OCI-LY3 (cell line): Measurements from ENCODE around the gene MYL10.
"Not testable (repeated sequence)": the region's sequence is repeated elsewhere in the genome, so short reads cannot be mapped to it uniquely, and the experiment has no call there.

ENCODE experiments used
- H2AFZ ChIP-seq: fragments of 200-600, 300-600 bp; shearing (Covaris generic); 2 replicates; pipeline ENCODE4 v1.6.0; 2014; ENCODE audit warnings: antibody characterized with exemption, low read depth, low read length
- H3K27ac ChIP-seq: fragments of 200-600, 300-600 bp; sonication (generic); 2 replicates; pipeline ENCODE4 v1.5.1; 2014; ENCODE audit warnings: mild to moderate bottlenecking, low read length, moderate library complexity, mixed read lengths
- H3K27me3 ChIP-seq: fragments of 200-600, 300-600 bp; sonication (generic); 2 replicates; pipeline ENCODE4 v1.6.1; 2014; ENCODE audit warnings: low read depth, low read length, mixed read lengths
- H3K36me3 ChIP-seq: fragments of 200-600, 300-600 bp; sonication (generic); replicated peaks from 2 replicates; pipeline ENCODE3; 2014; ENCODE audit warnings: low read depth, low read length, mixed read lengths
- H3K4me1 ChIP-seq: fragments of 300-600, 200-600 bp; sonication (generic); 2 replicates; pipeline ENCODE4 v1.6.1; 2014; ENCODE audit warnings: low read length, mixed read lengths
- H3K4me2 ChIP-seq: fragments of 200-600, 300-600 bp; sonication (generic); 2 replicates; pipeline ENCODE4 v1.6.1; 2014; ENCODE audit warnings: low read length, mixed read lengths
- H3K4me3 ChIP-seq: fragments of 300-600, 200-600 bp; sonication (generic); 2 replicates; pipeline ENCODE4 v1.5.1; 2014; ENCODE audit warnings: antibody characterized with exemption, mild to moderate bottlenecking, low read length, moderate library complexity
- H3K79me2 ChIP-seq: fragments of 300-600, 200-600 bp; shearing (Covaris generic); 2 replicates; pipeline ENCODE4 v1.6.1; 2014; ENCODE audit warnings: mild to moderate bottlenecking, low read length, mixed read lengths
- H3K9ac ChIP-seq: fragments of 300-600, 200-600 bp; shearing (Covaris generic); 2 replicates; pipeline ENCODE4 v1.6.0; 2014; ENCODE audit warnings: mild to moderate bottlenecking, low read length, moderate library complexity
- H3K9me3 ChIP-seq: fragments of 200-600, 300-600 bp; shearing (Covaris generic); 2 replicates; pipeline ENCODE4 v1.6.1; 2014; ENCODE audit warnings: low read length, mixed read lengths; ENCODE audit not compliant: insufficient read depth
- H4K20me1 ChIP-seq: fragments of 200-600, 300-600 bp; sonication (generic); 2 replicates; pipeline ENCODE4 v1.6.1; 2016; ENCODE audit warnings: low read length, mixed read lengths; ENCODE audit not compliant: insufficient read depth
- EZH2phosphoT487 ChIP-seq: fragments of 200-600 bp; shearing (Covaris generic); IDR thresholded peaks from 2 replicates; pipeline ENCODE4 v1.6.1; 2018; ENCODE audit warnings: antibody characterized with exemption, mixed run types, low read depth
- TF ChIP-seq, protein P1 (sequence below): fragments of 200-600, 300-600 bp; sonication (generic); IDR thresholded peaks from 2 replicates; pipeline ENCODE4 v1.5.1; 2014; ENCODE audit warnings: antibody characterized with exemption, low read length, low read depth

MYL10 gene

DNA sequence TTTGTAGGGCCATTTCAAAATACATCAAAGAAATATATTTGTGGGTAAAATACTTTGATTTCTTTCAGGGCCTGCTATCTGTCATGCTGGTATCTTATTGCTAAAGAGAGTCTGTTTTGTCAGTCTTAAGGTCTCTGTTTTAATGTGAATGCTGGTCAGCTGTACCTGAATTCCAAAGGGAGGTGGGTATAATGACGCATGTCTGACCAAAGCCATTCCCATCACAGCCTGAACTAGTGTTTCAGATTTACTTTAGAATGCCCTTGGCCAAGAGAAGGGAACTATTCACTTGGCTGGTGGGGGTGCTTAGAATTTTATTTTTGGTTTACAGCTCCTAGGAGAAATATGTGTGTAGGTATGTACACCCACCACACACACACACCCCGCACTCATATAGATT lies 30.6 kb upstream of the MYL10 start:
- Histone ChIP-seq H3K4me3 (no peak overlapping the region), H4K20me1 (no peaks in the 10 kb centered on the region), H3K27ac (no peak overlapping the region), H3K9me3 (no peaks in the 10 kb centered on the region), H3K79me2 (no peaks in the 10 kb centered on the region), H3K9ac (no peak overlapping the region), H3K27me3 (peaks cover 18% of the 10 kb centered on the region), H2AFZ (no peak overlapping the region), H3K4me1 (no peaks in the 10 kb centered on the region), H3K36me3 (no peaks in the 10 kb centered on the region), H3K4me2 (no peak overlapping the region)
- TF ChIP-seq EZH2phosphoT487 = no peak
- TF ChIP-seq, protein P1, sequence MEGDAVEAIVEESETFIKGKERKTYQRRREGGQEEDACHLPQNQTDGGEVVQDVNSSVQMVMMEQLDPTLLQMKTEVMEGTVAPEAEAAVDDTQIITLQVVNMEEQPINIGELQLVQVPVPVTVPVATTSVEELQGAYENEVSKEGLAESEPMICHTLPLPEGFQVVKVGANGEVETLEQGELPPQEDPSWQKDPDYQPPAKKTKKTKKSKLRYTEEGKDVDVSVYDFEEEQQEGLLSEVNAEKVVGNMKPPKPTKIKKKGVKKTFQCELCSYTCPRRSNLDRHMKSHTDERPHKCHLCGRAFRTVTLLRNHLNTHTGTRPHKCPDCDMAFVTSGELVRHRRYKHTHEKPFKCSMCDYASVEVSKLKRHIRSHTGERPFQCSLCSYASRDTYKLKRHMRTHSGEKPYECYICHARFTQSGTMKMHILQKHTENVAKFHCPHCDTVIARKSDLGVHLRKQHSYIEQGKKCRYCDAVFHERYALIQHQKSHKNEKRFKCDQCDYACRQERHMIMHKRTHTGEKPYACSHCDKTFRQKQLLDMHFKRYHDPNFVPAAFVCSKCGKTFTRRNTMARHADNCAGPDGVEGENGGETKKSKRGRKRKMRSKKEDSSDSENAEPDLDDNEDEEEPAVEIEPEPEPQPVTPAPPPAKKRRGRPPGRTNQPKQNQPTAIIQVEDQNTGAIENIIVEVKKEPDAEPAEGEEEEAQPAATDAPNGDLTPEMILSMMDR = no peak

DNA sequence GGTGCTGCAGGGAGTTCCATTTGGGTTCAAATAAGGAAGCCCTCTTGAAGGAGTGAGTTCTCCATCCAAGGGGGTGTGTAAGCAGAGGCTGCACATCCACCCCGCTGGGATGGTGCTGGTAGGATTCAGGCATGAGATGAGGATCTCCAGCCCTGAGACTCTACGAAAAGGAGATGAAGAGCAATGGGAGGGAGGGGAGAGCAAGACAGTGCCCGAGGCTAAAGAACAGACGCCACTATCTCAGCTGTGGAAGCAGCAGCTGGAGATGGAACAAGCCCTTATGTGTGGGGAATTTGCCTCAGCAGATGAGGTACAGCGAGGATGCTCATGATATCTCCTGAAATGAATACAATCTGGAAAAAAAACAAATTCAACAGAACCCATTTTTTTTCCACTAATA lies 28.1 kb upstream of the MYL10 start:
- TF ChIP-seq EZH2phosphoT487 = no peak
- TF ChIP-seq, protein P1 = no peak
- H3K9ac ChIP-seq = no peak overlapping the region
- no peak overlapping the region for H2AFZ ChIP-seq
- no peaks in the 10 kb centered on the region for H3K79me2 ChIP-seq
- no peaks in the 10 kb centered on the region for H3K9me3 ChIP-seq
- no peak overlapping the region for H3K27ac ChIP-seq
- H3K4me3 ChIP-seq = no peak overlapping the region
- no peaks in the 10 kb centered on the region for H4K20me1 ChIP-seq
- peaks cover 19% of the 10 kb centered on the region for H3K27me3 ChIP-seq
- H3K36me3 ChIP-seq = no peaks in the 10 kb centered on the region
- no peak overlapping the region for H3K4me2 ChIP-seq
- H3K4me1 ChIP-seq = no peaks in the 10 kb centered on the region

DNA sequence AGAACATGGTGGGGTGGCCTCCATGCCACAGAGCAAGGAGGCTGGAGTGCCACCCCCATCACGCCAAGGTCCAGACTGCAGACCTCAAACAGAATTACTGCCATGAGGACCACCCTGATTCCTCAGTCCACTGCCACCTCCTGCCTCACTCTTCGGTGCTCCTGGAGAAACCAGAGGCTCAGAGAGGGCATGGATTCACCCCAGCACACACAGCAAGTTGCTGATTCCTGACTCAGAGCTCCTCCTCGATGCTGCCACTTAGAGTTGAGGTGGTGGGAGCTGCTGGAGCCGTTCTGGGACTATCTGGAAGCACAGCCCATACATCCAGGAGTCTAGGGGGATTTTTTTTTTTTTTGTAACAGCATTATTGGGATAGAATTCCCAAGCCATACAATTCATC lies 22.0 kb upstream of the MYL10 start:
- no peaks in the 10 kb centered on the region for H3K9me3 ChIP-seq
- no peaks in the 10 kb centered on the region for H3K79me2 ChIP-seq
- H3K36me3 ChIP-seq = no peaks in the 10 kb centered on the region
- H3K27me3 ChIP-seq = peaks cover 18% of the 10 kb centered on the region
- H3K4me3 ChIP-seq = no peak overlapping the region
- H3K4me2 ChIP-seq = peak overlapping the region; percentile 11; the same call in 1 of the 2 replicates
- no peak overlapping the region for H3K27ac ChIP-seq
- H4K20me1 ChIP-seq = no peaks in the 10 kb centered on the region
- no peaks in the 10 kb centered on the region for H3K4me1 ChIP-seq
- no peak overlapping the region for H3K9ac ChIP-seq
- H2AFZ ChIP-seq = no peak overlapping the region
- TF ChIP-seq, protein P1 = no peak
- TF ChIP-seq EZH2phosphoT487 = no peak

DNA sequence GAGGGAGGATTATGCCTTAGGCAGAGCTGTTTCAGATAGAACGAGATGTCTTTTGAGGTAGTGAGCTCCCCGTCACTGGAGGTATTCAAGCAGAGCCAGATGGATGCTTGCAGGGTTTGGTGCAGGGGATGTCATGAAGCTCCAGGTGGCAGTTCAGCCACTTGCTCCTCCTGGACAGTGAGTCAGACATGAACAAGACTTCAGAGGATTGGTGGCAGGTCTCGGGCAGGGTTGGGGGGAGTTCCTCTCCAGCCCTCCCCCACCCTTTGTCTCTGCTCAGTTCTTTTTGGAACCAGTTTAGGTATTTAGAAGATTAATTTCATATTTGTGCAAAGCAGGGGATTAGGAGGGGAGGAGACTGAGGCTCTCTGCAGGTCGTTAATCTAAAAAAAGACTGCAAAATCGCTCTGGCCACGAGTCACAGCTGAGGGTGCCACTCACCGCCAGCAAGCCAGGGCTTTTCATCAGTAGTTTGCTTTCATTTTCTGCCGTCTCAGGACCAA lies 21.5 kb upstream of the MYL10 start:
- peaks cover 18% of the 10 kb centered on the region for H3K27me3 ChIP-seq
- peak overlapping the region; percentile 11; the same call in 1 of the 2 replicates for H3K4me2 ChIP-seq
- TF ChIP-seq EZH2phosphoT487 = no peak
- TF ChIP-seq, protein P1 = no peak
- no peaks in the 10 kb centered on the region for H4K20me1 ChIP-seq
- no peaks in the 10 kb centered on the region for H3K79me2 ChIP-seq
- H3K27ac ChIP-seq = no peak overlapping the region
- H3K4me3 ChIP-seq = no peak overlapping the region
- H3K9ac ChIP-seq = no peak overlapping the region
- H3K36me3 ChIP-seq = no peaks in the 10 kb centered on the region
- no peaks in the 10 kb centered on the region for H3K4me1 ChIP-seq
- H3K9me3 ChIP-seq = no peaks in the 10 kb centered on the region
- no peak overlapping the region for H2AFZ ChIP-seq

DNA sequence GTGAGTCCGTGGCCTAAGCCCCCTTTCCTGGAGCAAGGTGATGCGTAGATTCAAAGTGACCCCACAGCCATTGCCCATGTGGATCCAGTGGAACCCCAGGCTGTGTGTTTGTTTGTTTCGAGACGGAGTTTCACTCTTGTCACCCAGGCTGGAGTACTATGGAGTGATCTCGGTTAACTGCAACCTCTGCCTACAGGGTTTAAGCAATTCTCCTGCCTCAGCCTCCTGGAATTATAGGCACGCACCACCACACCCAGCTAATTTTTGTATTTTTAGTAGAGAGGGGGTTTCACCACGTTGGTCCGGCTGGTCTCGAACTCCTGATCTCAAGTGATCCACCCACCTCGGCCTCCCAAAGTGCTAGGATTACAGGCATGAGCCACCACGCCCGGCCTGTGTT lies 18.8 kb upstream of the MYL10 start:
- not testable (repeated sequence) for H4K20me1 ChIP-seq, H3K36me3 ChIP-seq, H3K4me1 ChIP-seq, H3K9me3 ChIP-seq, H3K4me3 ChIP-seq, H3K4me2 ChIP-seq, H3K79me2 ChIP-seq, H3K27ac ChIP-seq, H3K9ac ChIP-seq, H2AFZ ChIP-seq
- peaks cover 16% of the 10 kb centered on the region for H3K27me3 ChIP-seq
